HepG2 (cell line): ENCODE data around the gene KIF26B. TPM values are rescaled to one million over a fixed set of nuclear protein-coding genes. Genes with fewer than 3 reads are reported as not detected.

Experiments used
- ATAC-seq: fragments of 200-7000 bp; cut with Tn5 transposase; 3 replicates; pipeline ENCODE4 v1.9.1; 2020; ENCODE audit warnings: mild to moderate bottlenecking, moderate library complexity
- BruUV-seq: library from RNA; stranded (reverse); fragments of 400-500 nt; replicated peaks from 2 replicates; lab custom pipeline; 2021; lab: Mats Ljungman, UMichigan
- CTCF ChIA-PET: fragments of 300-600 bp; formaldehyde crosslinking; extraction: SDS; loops from one replicate; lab custom pipeline; 2021; ENCODE audit warnings: low total read pairs, inconsistent platforms, low intra/inter-chr PET ratio; lab: Yijun Ruan, JAX
- POLR2A ChIA-PET: fragments of 350-600 bp; sonication (Branson Sonifier 250); formaldehyde crosslinking; loops from one replicate; lab custom pipeline; 2020; ENCODE audit warnings: antibody characterized with exemption, inconsistent platforms; lab: Yijun Ruan, JAX
- DNase-seq: peaks from one replicate; pipeline ENCODE4 v3.0.0-alpha.2; 2015; ENCODE audit warnings: low spot score
- FAIRE-seq: peaks from 3 replicates; lab custom pipeline; 2011; peaks lifted over from hg19 to GRCh38; lab: Jason Lieb, UNC
- H2AFZ ChIP-seq: one replicate; pipeline ENCODE4 v1.6.1; 2011; ENCODE audit warnings: low read length, inconsistent platforms
- H3K27ac ChIP-seq: fragments of 300-600 bp; 3 replicates; pipeline ENCODE4 v1.8.0; 2011; ENCODE audit warnings: mixed run types, mild to moderate bottlenecking, mixed read lengths, low read length, inconsistent platforms; ENCODE audit not compliant: insufficient read depth; ENCODE audit errors: extremely low read length
- H3K27me3 ChIP-seq, 2 experiments: fragments of 200-600 bp in 1 of 2; 2 replicates in 1 of 2; 3 replicates in 1 of 2; pipeline versions ENCODE4 v1.6.0 to v1.8.0; 2011; ENCODE audit warnings: low read length in 2 of 2, mild to moderate bottlenecking in 2 of 2, moderate library complexity in 2 of 2, inconsistent platforms in 1 of 2; ENCODE audit not compliant: insufficient read depth in 2 of 2, control insufficient read depth in 1 of 2
- H3K36me3 ChIP-seq, 2 experiments: fragments of 200-600 bp in 1 of 2; replicated peaks in 1 of 2; 2 replicates in 1 of 2; 3 replicates in 1 of 2; pipeline versions ENCODE4 v1.5.1 to v1.8.0; 2011; ENCODE audit warnings: low read length in 2 of 2, inconsistent platforms in 1 of 2; ENCODE audit not compliant: insufficient read depth in 2 of 2, control insufficient read depth in 1 of 2
- H3K4me1 ChIP-seq: 2 replicates; pipeline ENCODE4 v1.5.1; 2012; ENCODE audit warnings: low read length, inconsistent platforms; ENCODE audit not compliant: insufficient read depth
- H3K4me2 ChIP-seq: 2 replicates; pipeline ENCODE4 v1.6.0; 2011; ENCODE audit warnings: low read depth, low read length, inconsistent platforms
- H3K4me3 ChIP-seq, 3 experiments: fragments of 200-600 bp in 1 of 3; sonication (generic), shearing (Covaris generic) in 1 of 3; replicated peaks in 1 of 3; 2 replicates each; pipeline ENCODE4 v1.5.1; 2011 to 2016; ENCODE audit warnings: low read length in 3 of 3, inconsistent platforms in 2 of 3, low read depth in 2 of 3, mild to moderate bottlenecking in 2 of 3, control low read depth in 1 of 3, mixed read lengths in 1 of 3; ENCODE audit not compliant: insufficient read depth in 1 of 3
- H3K79me2 ChIP-seq: one replicate; pipeline ENCODE4 v1.6.1; 2011; ENCODE audit warnings: low read length, inconsistent platforms; ENCODE audit not compliant: insufficient read depth
- H3K9ac ChIP-seq: 2 replicates; pipeline ENCODE4 v1.6.0; 2011; ENCODE audit warnings: mild to moderate bottlenecking, low read depth, low read length, inconsistent platforms; ENCODE audit not compliant: insufficient read depth
- H3K9me3 ChIP-seq: 2 replicates; pipeline ENCODE4 v1.5.1; 2012; ENCODE audit warnings: mild to moderate bottlenecking, low read length
- H4K20me1 ChIP-seq: 2 replicates; pipeline ENCODE4 v1.6.0; 2011; ENCODE audit warnings: inconsistent platforms, mild to moderate bottlenecking, low read length, moderate library complexity; ENCODE audit not compliant: insufficient read depth
- ATM ChIP-seq: fragments of 450-650 bp; IDR thresholded peaks from 2 replicates; pipeline ENCODE4 v1.7.1; 2017; ENCODE audit warnings: mild to moderate bottlenecking, borderline replicate concordance
- CAMTA2 ChIP-seq: sonication (generic); formaldehyde crosslinking; IDR thresholded peaks from 2 replicates; pipeline ENCODE4 v1.4.0; 2020; ENCODE audit warnings: mild to moderate bottlenecking, missing genetic modification reagents, borderline replicate concordance
- CBFB ChIP-seq: sonication (generic); formaldehyde crosslinking; IDR thresholded peaks from 2 replicates; pipeline ENCODE4 v1.4.0; 2020; ENCODE audit warnings: missing genetic modification reagents
- FOXA3 ChIP-seq: IDR thresholded peaks from 2 replicates; pipeline ENCODE4 v1.6.1; 2016; ENCODE audit warnings: missing genetic modification reagents, missing compliant biosample characterization
- FOXC1 ChIP-seq: sonication (generic); formaldehyde crosslinking; IDR thresholded peaks from 2 replicates; pipeline ENCODE4 v1.8.0; 2022; ENCODE audit warnings: mild to moderate bottlenecking, missing genetic modification reagents, borderline replicate concordance
- GABPB1 ChIP-seq: IDR thresholded peaks from 2 replicates; pipeline ENCODE4 v1.6.1; 2016; ENCODE audit warnings: mild to moderate bottlenecking, missing genetic modification reagents, moderate library complexity, missing compliant biosample characterization
- GFI1 ChIP-seq: sonication (generic); formaldehyde crosslinking; IDR thresholded peaks from 2 replicates; pipeline ENCODE4 v1.5.0; 2020; ENCODE audit warnings: missing genetic modification reagents, mild to moderate bottlenecking, borderline replicate concordance
- HDAC2 ChIP-seq: sonication (generic); formaldehyde crosslinking; IDR thresholded peaks from 2 replicates; pipeline ENCODE4 v1.4.0; 2020; ENCODE audit warnings: missing genetic modification reagents
- HHEX ChIP-seq: IDR thresholded peaks from 2 replicates; pipeline ENCODE4 v1.6.1; 2016; ENCODE audit warnings: control low read depth
- HMG20B ChIP-seq: conservative IDR thresholded peaks from 2 replicates; pipeline ENCODE4 v1.6.1; 2016; ENCODE audit warnings: missing genetic modification reagents, missing compliant biosample characterization
- KAT2B ChIP-seq: fragments of 150-350 bp; IDR thresholded peaks from 2 replicates; pipeline ENCODE4 v1.6.1; 2014; ENCODE audit warnings: low read depth, low read length, borderline replicate concordance
- SIX1 ChIP-seq: sonication (generic); formaldehyde crosslinking; IDR thresholded peaks from 2 replicates; pipeline ENCODE4 v1.4.0; 2020; ENCODE audit warnings: missing genetic modification reagents, borderline replicate concordance
- TBX2 ChIP-seq: sonication (generic); formaldehyde crosslinking; IDR thresholded peaks from 2 replicates; pipeline ENCODE4 v1.5.0; 2020; ENCODE audit warnings: missing genetic modification reagents, mild to moderate bottlenecking, borderline replicate concordance
- TBX3 ChIP-seq: fragments of 450-650 bp; IDR thresholded peaks from 2 replicates; pipeline ENCODE4 v1.6.1; 2017; ENCODE audit warnings: antibody characterized with exemption, mild to moderate bottlenecking, inconsistent platforms, borderline replicate concordance
- TRIM22 ChIP-seq: fragments of 450-650 bp; IDR thresholded peaks from 2 replicates; pipeline ENCODE4 v1.6.1; 2017
- ZNF530 ChIP-seq: sonication (generic); formaldehyde crosslinking; IDR thresholded peaks from 2 replicates; pipeline ENCODE4 v1.5.0; 2020; ENCODE audit warnings: low read depth, mild to moderate bottlenecking, missing genetic modification reagents
- ZNF546 ChIP-seq: sonication (generic); formaldehyde crosslinking; conservative IDR thresholded peaks from 2 replicates; pipeline ENCODE4 v1.8.1; 2023; ENCODE audit warnings: mild to moderate bottlenecking, missing genetic modification reagents
- ZNF703 ChIP-seq: sonication (generic); formaldehyde crosslinking; IDR thresholded peaks from 2 replicates; pipeline ENCODE4 v1.5.1; 2020; ENCODE audit warnings: missing genetic modification reagents, mild to moderate bottlenecking, moderate library complexity, borderline replicate concordance
- ZNF724P ChIP-seq: sonication (generic); formaldehyde crosslinking; IDR thresholded peaks from 2 replicates; pipeline ENCODE4 v1.8.0; 2022; ENCODE audit warnings: missing genetic modification reagents, borderline replicate concordance
- WGBS: methylation state at CpG from one replicate; pipeline ENCODE4 v1.1.6; 2017; ENCODE audit warnings: low lambda C conversion rate; 5-methylcytosine and 5-hydroxymethylcytosine counted together
- in situ Hi-C: cut with HindIII; loops from 2 replicates; pipeline ENCODE4 v1.10.0; 2017; ENCODE audit warnings: low pct_unique_long_range_greater_than_20kb; ENCODE audit not compliant: extremely low pct_ligation_motif_present
- intact Hi-C: fragments of 100-400 bp; cut with micrococcal nuclease; formaldehyde crosslinking; loops from one replicate; pipeline ENCODE4 v1.10.0; 2022; ENCODE audit not compliant: unreplicated experiment
- polyA plus RNA-seq, 8 experiments: library from polyadenylated mRNA; depleted of rRNA in 3 of 8; stranded (reverse) in 7 of 8; unstranded in 1 of 8; fragments of >200 nt; fragmentation: Illumina TruSeq in 4 of 8; extraction: Trizol in 4 of 8; gene quantifications; 2 replicates each; pipeline versions ENCODE4 v1.2.1 to v1.2.3, GENCODE V29; 2011 to 2016; ENCODE audit warnings: low read depth in 4 of 8, missing spikeins in 1 of 8, mixed read lengths in 1 of 8; ENCODE audit not compliant: insufficient read depth in 1 of 8
- total RNA-seq, 5 experiments: library from RNA; depleted of rRNA; stranded (reverse); fragments of >200 nt; fragmentation: Illumina TruSeq; extraction: Trizol; gene quantifications; 2 replicates each; pipeline ENCODE4 v1.2.3, GENCODE V29; 2016; ENCODE audit warnings: low read depth in 1 of 5
- TF ChIP-seq, protein P1 (sequence below): IDR thresholded peaks from 2 replicates; pipeline ENCODE4 v1.6.1; 2012; ENCODE audit warnings: low read length, improper control_type of control experiment

The KIF26B gene
- total and polyA plus RNA-seq, 2 of the 13 experiments (the other 11 are each of a cell fraction or from before 2014, with no cell fraction given), result 0.08 to 0.09 TPM

- H3K9me3 ChIP-seq, result no peaks in the 10 kb centered on the region
- DNase-seq (peak; percentile 65), ATAC-seq (peak; percentile 35), FAIRE-seq (peak; percentile 46)
- in situ Hi-C loops, result loop anchor here (5.0 to 25.0 kb wide), 3 partner anchors 120 to 1330 kb away; no protein-coding TSS in a partner anchor
- H3K4me2 ChIP-seq, result peak overlapping the region; percentile 85
- no peaks in the 10 kb centered on the region for H3K79me2 ChIP-seq
- no TSS peak for BruUV-seq
- peaks cover 15 to 60% of the 10 kb centered on the region in 2 experiments for H3K27me3 ChIP-seq
- CTCF ChIA-PET, result interaction anchor here (2.4 kb wide), 1 partner anchor 120 kb away, joined by 10 read pairs; no protein-coding TSS in a partner anchor
- 3% methylated on average over 10 of the region's 44 CpGs for WGBS
- no peak overlapping the region for H3K9ac ChIP-seq
- no peaks in the 10 kb centered on the region for H4K20me1 ChIP-seq
- H3K27ac ChIP-seq, result no peak overlapping the region
- H2AFZ ChIP-seq, result no peak overlapping the region
- H3K4me1 ChIP-seq, result peaks cover 38% of the 10 kb centered on the region
- POLR2A ChIA-PET, result no interaction called here
- no peaks in the 10 kb centered on the region for H3K36me3 ChIP-seq
- H3K4me3 ChIP-seq, result peak overlapping the region; percentile 51 to 73 (median 57); a peak in 5 of 6 replicates
- intact Hi-C loops, result loop anchor here (1.0 to 10.0 kb wide), 3 partner anchors 120 to 958 kb away; no protein-coding TSS in a partner anchor
- TF ChIP-seq GABPB1 (CRISPR knock-in tag) (0 out of 2 replicates have a peak, but pooled peaks have one; percentile 9), ZNF724P (CRISPR knock-in tag) (0 out of 2 replicates have a peak, but pooled peaks have one; percentile 11), ZNF530 (CRISPR knock-in tag) (no peak), GFI1 (CRISPR knock-in tag) (peak; percentile 99), ZNF703 (CRISPR knock-in tag) (0 out of 2 replicates have a peak, but pooled peaks have one; percentile 52), TBX3 (peak; percentile 93; the same call in 1 of the 2 replicates), CAMTA2 (CRISPR knock-in tag) (no peak), FOXC1 (no peak), TRIM22 (no peak), TBX2 (CRISPR knock-in tag) (peak; percentile 50; the same call in 1 of the 2 replicates), KAT2B (no peak), HMG20B (CRISPR knock-in tag) (peak; percentile 90), FOXA3 (CRISPR knock-in tag) (0 out of 2 replicates have a peak, but pooled peaks have one; percentile 13), SIX1 (CRISPR knock-in tag) (0 out of 2 replicates have a peak, but pooled peaks have one; percentile 48), HHEX (CRISPR knock-in tag) (peak; percentile 89), CBFB (peak; percentile 88), ZNF546 (CRISPR knock-in tag) (0 out of 2 replicates have a peak, but pooled peaks have one; percentile 29), ATM (no peak), HDAC2 (CRISPR knock-in tag) (peak; percentile 51)
- TF ChIP-seq, protein P1, sequence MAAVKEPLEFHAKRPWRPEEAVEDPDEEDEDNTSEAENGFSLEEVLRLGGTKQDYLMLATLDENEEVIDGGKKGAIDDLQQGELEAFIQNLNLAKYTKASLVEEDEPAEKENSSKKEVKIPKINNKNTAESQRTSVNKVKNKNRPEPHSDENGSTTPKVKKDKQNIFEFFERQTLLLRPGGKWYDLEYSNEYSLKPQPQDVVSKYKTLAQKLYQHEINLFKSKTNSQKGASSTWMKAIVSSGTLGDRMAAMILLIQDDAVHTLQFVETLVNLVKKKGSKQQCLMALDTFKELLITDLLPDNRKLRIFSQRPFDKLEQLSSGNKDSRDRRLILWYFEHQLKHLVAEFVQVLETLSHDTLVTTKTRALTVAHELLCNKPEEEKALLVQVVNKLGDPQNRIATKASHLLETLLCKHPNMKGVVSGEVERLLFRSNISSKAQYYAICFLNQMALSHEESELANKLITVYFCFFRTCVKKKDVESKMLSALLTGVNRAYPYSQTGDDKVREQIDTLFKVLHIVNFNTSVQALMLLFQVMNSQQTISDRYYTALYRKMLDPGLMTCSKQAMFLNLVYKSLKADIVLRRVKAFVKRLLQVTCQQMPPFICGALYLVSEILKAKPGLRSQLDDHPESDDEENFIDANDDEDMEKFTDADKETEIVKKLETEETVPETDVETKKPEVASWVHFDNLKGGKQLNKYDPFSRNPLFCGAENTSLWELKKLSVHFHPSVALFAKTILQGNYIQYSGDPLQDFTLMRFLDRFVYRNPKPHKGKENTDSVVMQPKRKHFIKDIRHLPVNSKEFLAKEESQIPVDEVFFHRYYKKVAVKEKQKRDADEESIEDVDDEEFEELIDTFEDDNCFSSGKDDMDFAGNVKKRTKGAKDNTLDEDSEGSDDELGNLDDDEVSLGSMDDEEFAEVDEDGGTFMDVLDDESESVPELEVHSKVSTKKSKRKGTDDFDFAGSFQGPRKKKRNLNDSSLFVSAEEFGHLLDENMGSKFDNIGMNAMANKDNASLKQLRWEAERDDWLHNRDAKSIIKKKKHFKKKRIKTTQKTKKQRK, result no peak
These were observed 2.1 kb downstream of the KIF26B start for GRCh38 chr1:245156736-245157505.
